H9 (cell line): Measurements from ENCODE around the gene LAMC3. TPM values are rescaled to one million over a fixed set of nuclear protein-coding genes. Genes with fewer than 3 reads are reported as not detected.

ENCODE experiments used
- DNase-seq: peaks from one replicate; pipeline ENCODE4 v3.0.0-alpha.2; 2017
- H2AFZ ChIP-seq: one replicate; pipeline ENCODE4 v1.6.1; 2013; ENCODE audit warnings: mild to moderate bottlenecking, low read length, control low read depth, moderate library complexity
- H2AK5ac ChIP-seq: 2 replicates; pipeline ENCODE4 v1.6.1; 2013; ENCODE audit warnings: low read length, control low read depth, mixed read lengths; ENCODE audit not compliant: insufficient read length
- H2BK120ac ChIP-seq: one replicate; pipeline ENCODE4 v1.6.1; 2013; ENCODE audit warnings: low read depth, mild to moderate bottlenecking, low read length, control low read depth, inconsistent platforms; ENCODE audit not compliant: poor library complexity, severe bottlenecking
- H2BK12ac ChIP-seq: 2 replicates; pipeline ENCODE4 v1.6.1; 2013; ENCODE audit warnings: low read length, control low read depth, mixed read lengths, low read depth; ENCODE audit not compliant: insufficient read length
- H2BK15ac ChIP-seq: 2 replicates; pipeline ENCODE4 v1.6.1; 2013; ENCODE audit warnings: low read depth, low read length, control low read depth
- H2BK20ac ChIP-seq: one replicate; pipeline ENCODE4 v1.6.1; 2013; ENCODE audit warnings: low read depth, mild to moderate bottlenecking, low read length, control low read depth, inconsistent platforms; ENCODE audit not compliant: poor library complexity, severe bottlenecking
- H2BK5ac ChIP-seq: 2 replicates; pipeline ENCODE4 v1.6.1; 2013; ENCODE audit warnings: low read length, control low read depth, mixed read lengths; ENCODE audit not compliant: insufficient read length
- H3K14ac ChIP-seq: 2 replicates; pipeline ENCODE4 v1.6.1; 2013; ENCODE audit warnings: low read length, control low read depth; ENCODE audit not compliant: insufficient read depth
- H3K18ac ChIP-seq: 2 replicates; pipeline ENCODE4 v1.6.1; 2013; ENCODE audit warnings: low read depth, mild to moderate bottlenecking, mixed read lengths, low read length, control low read depth; ENCODE audit not compliant: insufficient read length
- H3K23ac ChIP-seq: 2 replicates; pipeline ENCODE4 v1.6.1; 2013; ENCODE audit warnings: low read length, control low read depth, mixed read lengths, low read depth; ENCODE audit not compliant: insufficient read length
- H3K23me2 ChIP-seq: 2 replicates; pipeline ENCODE4 v1.6.1; 2013; ENCODE audit warnings: low read depth, mild to moderate bottlenecking, mixed read lengths, low read length, control low read depth; ENCODE audit not compliant: insufficient read length, poor library complexity, severe bottlenecking
- H3K27ac ChIP-seq: 2 replicates; pipeline ENCODE4 v1.5.1; 2013; ENCODE audit warnings: low read length, control low read depth, mixed read lengths, low read depth; ENCODE audit not compliant: insufficient read length
- H3K27me3 ChIP-seq: 2 replicates; pipeline ENCODE4 v1.6.1; 2013; ENCODE audit warnings: low read length, control low read depth, inconsistent platforms; ENCODE audit not compliant: insufficient read depth
- H3K4ac ChIP-seq: 2 replicates; pipeline ENCODE4 v1.6.1; 2013; ENCODE audit warnings: low read depth, mild to moderate bottlenecking, control low read depth, inconsistent platforms, low read length, moderate library complexity
- H3K4me1 ChIP-seq: 2 replicates; pipeline ENCODE4 v1.6.1; 2013; ENCODE audit warnings: low read length, control low read depth, inconsistent platforms; ENCODE audit not compliant: insufficient read depth
- H3K4me2 ChIP-seq: 2 replicates; pipeline ENCODE4 v1.6.1; 2013; ENCODE audit warnings: low read length, control low read depth, mixed read lengths; ENCODE audit not compliant: insufficient read length, insufficient read depth
- H3K56ac ChIP-seq: 2 replicates; pipeline ENCODE4 v1.6.1; 2013; ENCODE audit warnings: low read depth, mild to moderate bottlenecking, mixed read lengths, low read length, control low read depth; ENCODE audit not compliant: insufficient read length
- H3K79me1 ChIP-seq: 2 replicates; pipeline ENCODE4 v1.6.1; 2013; ENCODE audit warnings: low read depth, mild to moderate bottlenecking, moderate library complexity, low read length, control low read depth, inconsistent platforms; ENCODE audit not compliant: insufficient read depth, poor library complexity, severe bottlenecking
- H3K79me2 ChIP-seq: 2 replicates; pipeline ENCODE4 v1.6.1; 2013; ENCODE audit warnings: low read length, control low read depth, inconsistent platforms; ENCODE audit not compliant: insufficient read depth
- H3K9ac ChIP-seq: 2 replicates; pipeline ENCODE4 v1.6.1; 2013; ENCODE audit warnings: low read length, control low read depth, mixed read lengths; ENCODE audit not compliant: insufficient read length; ENCODE audit errors: extremely low read depth
- H3K9me3 ChIP-seq: one replicate; pipeline ENCODE4 v1.6.1; 2013; ENCODE audit warnings: low read depth, low read length, inconsistent platforms; ENCODE audit not compliant: control insufficient read depth
- H3T11ph ChIP-seq: one replicate; pipeline ENCODE4 v1.6.1; 2013; ENCODE audit warnings: mild to moderate bottlenecking, low read length, control low read depth, inconsistent platforms
- H4K20me1 ChIP-seq: one replicate; pipeline ENCODE4 v1.6.1; 2013; ENCODE audit not compliant: control insufficient read depth, insufficient read length, insufficient read depth
- H4K5ac ChIP-seq: 2 replicates; pipeline ENCODE4 v1.6.1; 2013; ENCODE audit warnings: low read depth, mild to moderate bottlenecking, mixed read lengths, low read length, control low read depth; ENCODE audit not compliant: insufficient read length
- H4K8ac ChIP-seq: replicated peaks from 2 replicates; pipeline ENCODE4 v1.6.1; 2013; ENCODE audit warnings: low read length, control low read depth, mixed read lengths, low read depth; ENCODE audit not compliant: insufficient read length
- H4K91ac ChIP-seq: 2 replicates; pipeline ENCODE4 v1.6.1; 2013; ENCODE audit warnings: low read depth, mild to moderate bottlenecking, moderate library complexity, mixed read lengths, low read length, control low read depth; ENCODE audit not compliant: insufficient read length
- H3K27ac Mint-ChIP-seq, 3 experiments: 2 replicates in 2 of 3; 3 replicates in 1 of 3; pipeline ENCODE4 v1.8.0; 2020 to 2021; ENCODE audit warnings: mixed read lengths in 3 of 3, mild to moderate bottlenecking in 1 of 3, moderate library complexity in 1 of 3
- H3K27me3 Mint-ChIP-seq: 2 replicates; pipeline ENCODE4 v1.8.0; 2021; ENCODE audit warnings: low read depth, mild to moderate bottlenecking, moderate library complexity, mixed read lengths
- H3K36me3 Mint-ChIP-seq, 3 experiments: 2 replicates in 2 of 3; 3 replicates in 1 of 3; pipeline ENCODE4 v1.8.0; 2020 to 2021; ENCODE audit warnings: low read depth in 3 of 3, mixed read lengths in 3 of 3; ENCODE audit not compliant: insufficient read depth in 1 of 3
- H3K4me1 Mint-ChIP-seq, 2 experiments: 2 replicates each; pipeline ENCODE4 v1.8.0; 2020; ENCODE audit warnings: mixed read lengths in 2 of 2
- H3K4me3 Mint-ChIP-seq, 2 experiments: 2 replicates in 1 of 2; 3 replicates in 1 of 2; pipeline ENCODE4 v1.8.0; 2020 to 2021; ENCODE audit warnings: mild to moderate bottlenecking in 2 of 2, mixed read lengths in 2 of 2, moderate library complexity in 1 of 2
- H3K9me3 Mint-ChIP-seq, 2 experiments: 2 replicates in 1 of 2; 3 replicates in 1 of 2; pipeline ENCODE4 v1.8.0; 2020; ENCODE audit warnings: mild to moderate bottlenecking in 2 of 2, mixed read lengths in 2 of 2, moderate library complexity in 1 of 2
- CTCF ChIP-seq: fragments of 200-600 bp; sonication (generic); conservative IDR thresholded peaks from 3 replicates; pipeline ENCODE4 v1.8.0; 2021; ENCODE audit warnings: antibody characterized with exemption, mild to moderate bottlenecking
- WGBS: extraction: QIAGEN DNeasy Blood & Tissue Kit; methylation state at CpG from one replicate; pipeline ENCODE4 v1.1.7; 2013; ENCODE audit warnings: missing lambda C conversion rate, low lambda C conversion rate, mixed read lengths; ENCODE audit not compliant: insufficient read length; ENCODE audit errors: extremely low coverage; 5-methylcytosine and 5-hydroxymethylcytosine counted together
- total RNA-seq: library from RNA; stranded (reverse); gene quantifications from 2 replicates; pipeline ENCODE4 v1.2.1, GENCODE V29; 2021

LAMC3 gene
- total RNA-seq, 1 experiment from 2014 or later: 21.7 TPM

GRCh38 chr9:131065599-131065998, 56.6 kb downstream of the LAMC3 start:
- no peak overlapping the region for H4K91ac ChIP-seq
- Mint-ChIP-seq H3K27me3 (no peaks in the 10 kb centered on the region), H3K36me3 (peaks cover 0 to 8% (median 3%) of the 10 kb centered on the region in 3 experiments; a peak in 3 of 7 replicates), H3K4me1 (0 out of 4 replicates have a peak, but pooled peaks cover 0 to 4% of the 10 kb centered on the region in 2 experiments), H3K9me3 (no peaks in the 10 kb centered on the region), H3K4me3 (no peak overlapping the region), H3K27ac (no peak overlapping the region)
- H3K14ac ChIP-seq: no peak overlapping the region
- TF ChIP-seq CTCF: no peak
- DNase-seq: no peak
- no peaks in the 10 kb centered on the region for H3K27me3 ChIP-seq
- H2BK120ac ChIP-seq: no peak overlapping the region
- no peaks in the 10 kb centered on the region for H3K4me1 ChIP-seq
- no peak overlapping the region for H3K27ac ChIP-seq
- H4K8ac ChIP-seq: no peak overlapping the region
- H3K23ac ChIP-seq: no peak overlapping the region
- no peaks in the 10 kb centered on the region for H3K23me2 ChIP-seq
- H3K4me2 ChIP-seq: no peak overlapping the region
- no peak overlapping the region for H3K18ac ChIP-seq
- no peaks in the 10 kb centered on the region for H4K20me1 ChIP-seq
- H3K79me1 ChIP-seq: no peaks in the 10 kb centered on the region
- no peak overlapping the region for H4K5ac ChIP-seq
- H3K56ac ChIP-seq: no peak overlapping the region
- no peak overlapping the region for H2AFZ ChIP-seq
- H2BK12ac ChIP-seq: no peak overlapping the region
- H3K9me3 ChIP-seq: no peaks in the 10 kb centered on the region
- no peak overlapping the region for H3K9ac ChIP-seq
- H2AK5ac ChIP-seq: no peak overlapping the region
- H3K4ac ChIP-seq: no peak overlapping the region
- no peaks in the 10 kb centered on the region for H3K79me2 ChIP-seq
- no CpG with 5 or more reads among the region's 7 CpGs for WGBS
- H2BK20ac ChIP-seq: no peak overlapping the region
- no peak overlapping the region for H3T11ph ChIP-seq
- no peak overlapping the region for H2BK15ac ChIP-seq
- no peak overlapping the region for H2BK5ac ChIP-seq
